Hepatic stellate cell (primary cell): ENCODE data around the gene FBXL19.
A peak's percentile ranks its signal among the peaks of the same experiment; 100 is the strongest.

ENCODE experiments used
- DNase-seq: peaks from one replicate; pipeline ENCODE4 v3.0.0; 2011; ENCODE audit warnings: low spot score

Gene FBXL19

GRCh38 chr16:30894540-30895368 lies 28.6 kb upstream of the FBXL19 start:
- no peak for DNase-seq

GRCh38 chr16:30895627-30896260 lies 27.6 kb upstream of the FBXL19 start:
- no peak for DNase-seq

- DNase-seq, result peak; percentile 90
Observed at GRCh38 chr16:30896261-30896888, 27.0 kb upstream of the FBXL19 start, which contains the start of gene CTF1. Gene CTF1 (plus strand): TSS chr16:30896614. CDS start chr16:30896644, 30 bp downstream.

- peak; percentile 92 for DNase-seq
Observed at GRCh38 chr16:30896889-30897733, 26.3 kb upstream of the FBXL19 start.

- DNase-seq, result no peak
Observed at GRCh38 chr16:30899794-30900193, 23.6 kb upstream of the FBXL19 start.

- no peak for DNase-seq
Observed at GRCh38 chr16:30900588-30900987, 22.8 kb upstream of the FBXL19 start.

GRCh38 chr16:30901201-30902028 lies 22.0 kb upstream of the FBXL19 start:
- DNase-seq, result no peak

GRCh38 chr16:30902029-30902972 lies 21.1 kb upstream of the FBXL19 start:
- peak; percentile 87 for DNase-seq

- DNase-seq, result no peak
Observed at GRCh38 chr16:30903002-30903401, 20.4 kb upstream of the FBXL19 start.

- DNase-seq, result peak; percentile 26
Observed at GRCh38 chr16:30903596-30903995, 19.8 kb upstream of the FBXL19 start.

GRCh38 chr16:30904114-30904780 lies 19.1 kb upstream of the FBXL19 start:
- DNase-seq, result no peak

- no peak for DNase-seq
Observed at GRCh38 chr16:30907064-30907463, 16.3 kb upstream of the FBXL19 start.

- no peak for DNase-seq
Observed at GRCh38 chr16:30910427-30911029, 12.8 kb upstream of the FBXL19 start.

- DNase-seq, result no peak
Observed at GRCh38 chr16:30912794-30913412, 10.5 kb upstream of the FBXL19 start.

GRCh38 chr16:30914830-30915229 lies 8.5 kb upstream of the FBXL19 start:
- no peak for DNase-seq

GRCh38 chr16:30918614-30919013 lies 4.8 kb upstream of the FBXL19 start:
- no peak for DNase-seq

- DNase-seq, result no peak
Observed at GRCh38 chr16:30920891-30921290, 2.5 kb upstream of the FBXL19 start.

- DNase-seq, result no peak
Observed at GRCh38 chr16:30921459-30921747, 2.0 kb upstream of the FBXL19 start.
